Fibroblast of lung (primary cell): ENCODE measurements around the gene EMX2. TPM values are rescaled to one million over a fixed set of nuclear protein-coding genes. Genes with fewer than 3 reads are reported as not detected.

Source experiments
- DNase-seq, 2 donors: peaks; one replicate each; pipeline versions ENCODE4 v3.0.0 to v3.0.0-alpha.2; 2010; ENCODE audit warnings: low read depth in 2 of 2
- H2AFZ ChIP-seq: 2 replicates; pipeline ENCODE4 v1.5.1; 2012; ENCODE audit warnings: low read length, control low read depth, inconsistent platforms
- H3K27ac ChIP-seq: 2 replicates; pipeline ENCODE4 v1.5.1; 2011; ENCODE audit warnings: low read length, control low read depth; ENCODE audit not compliant: insufficient read depth
- H3K27me3 ChIP-seq: 2 replicates; pipeline ENCODE4 v1.5.1; 2011; ENCODE audit warnings: mild to moderate bottlenecking, low read length; ENCODE audit not compliant: control insufficient read depth, insufficient read depth
- H3K36me3 ChIP-seq: 2 replicates; pipeline ENCODE4 v1.5.1; 2011; ENCODE audit warnings: low read length; ENCODE audit not compliant: control insufficient read depth, insufficient read depth
- H3K4me1 ChIP-seq: 2 replicates; pipeline ENCODE4 v1.5.1; 2011; ENCODE audit warnings: low read length; ENCODE audit not compliant: control insufficient read depth, insufficient read depth; ENCODE audit errors: extremely low read depth
- H3K4me2 ChIP-seq: 2 replicates; pipeline ENCODE4 v1.5.1; 2011; ENCODE audit warnings: low read length, control low read depth; ENCODE audit not compliant: insufficient read depth; ENCODE audit errors: extremely low read depth
- H3K4me3 ChIP-seq, 4 experiments: fragments of 200-600 bp in 1 of 4; sonication (generic) in 1 of 4; replicated peaks in 1 of 4; 2 replicates each; pipeline ENCODE4 v1.5.1; 2011 to 2016; ENCODE audit warnings: low read length in 4 of 4, low read depth in 3 of 4, mild to moderate bottlenecking in 3 of 4, control low read depth in 2 of 4, inconsistent platforms in 1 of 4, mixed read lengths in 1 of 4; ENCODE audit not compliant: insufficient read depth in 1 of 4; ENCODE audit errors: control extremely low read depth in 1 of 4
- H3K79me2 ChIP-seq: 2 replicates; pipeline ENCODE4 v1.5.1; 2012; ENCODE audit warnings: mild to moderate bottlenecking, low read length, inconsistent platforms; ENCODE audit not compliant: control insufficient read depth, insufficient read depth
- H3K9ac ChIP-seq: 2 replicates; pipeline ENCODE4 v1.5.1; 2011; ENCODE audit warnings: mild to moderate bottlenecking, low read length, control low read depth; ENCODE audit not compliant: insufficient read depth
- H3K9me3 ChIP-seq: 2 replicates; pipeline ENCODE4 v1.5.1; 2012; ENCODE audit warnings: low read depth, low read length; ENCODE audit not compliant: control insufficient read depth, insufficient read depth
- H4K20me1 ChIP-seq: 2 replicates; pipeline ENCODE4 v1.5.1; 2011; ENCODE audit warnings: low read length; ENCODE audit not compliant: control insufficient read depth, insufficient read depth; ENCODE audit errors: extremely low read depth
- EZH2 ChIP-seq: IDR thresholded peaks from 2 replicates; pipeline ENCODE4 v1.5.1; 2012; ENCODE audit warnings: low read length, control low read depth, mild to moderate bottlenecking; ENCODE audit errors: missing control alignments
- polyA plus RNA-seq, 2 donors: library from polyadenylated mRNA; depleted of rRNA in 1 of 2; stranded (reverse) in 1 of 2; unstranded in 1 of 2; fragments of >200 nt; gene quantifications; 2 replicates each; pipeline ENCODE4 v1.2.1, GENCODE V29; 2011 to 2012; ENCODE audit warnings: missing spikeins in 1 of 2
- total RNA-seq: library from RNA; depleted of rRNA; stranded (reverse); fragments of >200 nt; gene quantifications from 2 replicates; pipeline ENCODE4 v1.2.1, GENCODE V29; 2014
- TF ChIP-seq, protein P1 (sequence below), 2 donors: IDR thresholded peaks in 1 of 2; conservative IDR thresholded peaks in 1 of 2; 1 replicate in 1 of 2; 2 replicates in 1 of 2; pipeline ENCODE4 v1.5.1; 2011 to 2012; ENCODE audit warnings: low read length in 2 of 2, control low read depth in 1 of 2, inconsistent platforms in 1 of 2, low read depth in 1 of 2, mild to moderate bottlenecking in 1 of 2

The EMX2 gene
- total and polyA plus RNA-seq, 2 donors (not counting 1 experiment from before 2014, with no cell fraction given): not detected

DNA sequence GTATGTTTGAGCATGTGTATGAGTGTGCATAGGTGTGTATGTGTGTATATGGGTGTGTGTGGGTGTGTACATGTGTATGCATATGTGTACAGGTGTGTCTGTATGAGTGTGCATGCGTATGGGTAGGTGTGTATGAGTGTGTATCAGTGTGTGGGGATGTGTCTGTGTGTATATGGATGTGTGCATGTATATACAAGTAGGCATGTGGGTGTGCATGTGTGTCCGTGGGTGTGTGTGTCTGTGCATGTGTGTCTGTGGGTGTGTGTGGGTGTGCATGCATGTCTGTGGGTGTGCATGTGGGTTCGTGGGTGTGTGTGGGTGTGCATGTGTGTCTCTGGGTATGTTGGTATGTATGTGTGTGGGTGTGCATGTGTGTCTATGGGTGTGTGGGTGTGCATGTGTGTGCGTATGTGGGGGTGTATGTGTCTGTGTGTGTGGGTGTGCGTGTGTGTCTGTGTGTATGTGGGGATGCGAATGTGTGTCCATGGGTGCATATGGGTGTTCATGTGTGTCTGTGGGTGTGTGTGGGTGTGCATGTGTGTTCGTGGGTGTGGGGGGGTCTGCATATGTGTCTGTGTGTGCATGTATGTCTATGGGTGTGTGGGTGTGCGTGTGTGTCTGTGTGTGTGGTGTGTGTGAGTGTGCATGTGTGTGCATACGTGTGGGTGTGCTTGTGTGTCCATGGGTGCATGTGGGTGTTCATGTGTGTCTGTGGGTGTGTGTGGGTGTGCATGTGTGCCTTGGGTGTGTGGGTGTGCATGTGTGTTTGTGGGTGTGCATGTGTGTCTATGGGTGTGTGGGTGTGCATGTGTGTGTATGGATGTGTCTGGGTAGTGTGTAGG is 20.6 kb downstream of the EMX2 start:
- Histone ChIP-seq H3K27me3 (no peaks in the 10 kb centered on the region), H3K27ac (no peak overlapping the region), H3K36me3 (no peaks in the 10 kb centered on the region), H3K4me1 (no peaks in the 10 kb centered on the region), H3K9ac (no peak overlapping the region), H3K79me2 (no peaks in the 10 kb centered on the region), H2AFZ (no peak overlapping the region), H3K4me3 (no peak overlapping the region), H3K9me3 (no peaks in the 10 kb centered on the region), H4K20me1 (no peaks in the 10 kb centered on the region), H3K4me2 (no peak overlapping the region)
- no peak for TF ChIP-seq EZH2
- TF ChIP-seq, protein P1, sequence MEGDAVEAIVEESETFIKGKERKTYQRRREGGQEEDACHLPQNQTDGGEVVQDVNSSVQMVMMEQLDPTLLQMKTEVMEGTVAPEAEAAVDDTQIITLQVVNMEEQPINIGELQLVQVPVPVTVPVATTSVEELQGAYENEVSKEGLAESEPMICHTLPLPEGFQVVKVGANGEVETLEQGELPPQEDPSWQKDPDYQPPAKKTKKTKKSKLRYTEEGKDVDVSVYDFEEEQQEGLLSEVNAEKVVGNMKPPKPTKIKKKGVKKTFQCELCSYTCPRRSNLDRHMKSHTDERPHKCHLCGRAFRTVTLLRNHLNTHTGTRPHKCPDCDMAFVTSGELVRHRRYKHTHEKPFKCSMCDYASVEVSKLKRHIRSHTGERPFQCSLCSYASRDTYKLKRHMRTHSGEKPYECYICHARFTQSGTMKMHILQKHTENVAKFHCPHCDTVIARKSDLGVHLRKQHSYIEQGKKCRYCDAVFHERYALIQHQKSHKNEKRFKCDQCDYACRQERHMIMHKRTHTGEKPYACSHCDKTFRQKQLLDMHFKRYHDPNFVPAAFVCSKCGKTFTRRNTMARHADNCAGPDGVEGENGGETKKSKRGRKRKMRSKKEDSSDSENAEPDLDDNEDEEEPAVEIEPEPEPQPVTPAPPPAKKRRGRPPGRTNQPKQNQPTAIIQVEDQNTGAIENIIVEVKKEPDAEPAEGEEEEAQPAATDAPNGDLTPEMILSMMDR (conservative IDR thresholded peaks at IDR 0.05 in 1 of 2, IDR thresholded peaks at IDR 0.05 in 1 of 2; ENCODE audit: low read depth in 1 of 2, low read length in 2 of 2): no peak
- no peak for DNase-seq

DNA sequence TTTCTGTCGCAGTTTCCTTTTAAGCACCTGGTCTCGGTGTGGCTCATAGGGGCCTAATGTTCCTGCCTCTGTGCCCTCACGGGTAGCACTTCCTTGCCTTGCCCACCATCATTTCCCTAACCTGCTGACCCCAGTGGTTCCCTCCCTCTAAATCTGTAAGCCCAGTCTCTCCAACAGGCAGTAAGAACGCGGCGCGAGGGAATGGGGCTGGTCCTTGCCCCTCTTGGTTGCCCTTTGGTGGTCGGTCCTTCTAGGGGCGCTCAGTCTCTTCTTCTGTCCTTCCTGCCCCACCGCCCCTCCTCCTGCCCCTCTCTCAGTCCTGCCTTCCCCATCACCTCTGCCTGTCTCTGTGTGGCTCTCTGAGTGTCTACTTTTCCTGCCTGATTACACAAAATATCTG is 21.2 kb downstream of the EMX2 start:
- H2AFZ ChIP-seq: no peak overlapping the region
- no peaks in the 10 kb centered on the region for H3K4me1 ChIP-seq
- H3K27me3 ChIP-seq: no peaks in the 10 kb centered on the region
- H3K27ac ChIP-seq: no peak overlapping the region
- H3K36me3 ChIP-seq: no peaks in the 10 kb centered on the region
- no peaks in the 10 kb centered on the region for H4K20me1 ChIP-seq
- H3K9me3 ChIP-seq: no peaks in the 10 kb centered on the region
- no peaks in the 10 kb centered on the region for H3K79me2 ChIP-seq
- H3K4me2 ChIP-seq: no peak overlapping the region
- no peak for DNase-seq
- no peak overlapping the region for H3K4me3 ChIP-seq
- TF ChIP-seq EZH2: no peak
- TF ChIP-seq, protein P1 (conservative IDR thresholded peaks at IDR 0.05 in 1 of 2, IDR thresholded peaks at IDR 0.05 in 1 of 2; ENCODE audit: low read depth in 1 of 2, low read length in 2 of 2): no peak
- no peak overlapping the region for H3K9ac ChIP-seq

DNA sequence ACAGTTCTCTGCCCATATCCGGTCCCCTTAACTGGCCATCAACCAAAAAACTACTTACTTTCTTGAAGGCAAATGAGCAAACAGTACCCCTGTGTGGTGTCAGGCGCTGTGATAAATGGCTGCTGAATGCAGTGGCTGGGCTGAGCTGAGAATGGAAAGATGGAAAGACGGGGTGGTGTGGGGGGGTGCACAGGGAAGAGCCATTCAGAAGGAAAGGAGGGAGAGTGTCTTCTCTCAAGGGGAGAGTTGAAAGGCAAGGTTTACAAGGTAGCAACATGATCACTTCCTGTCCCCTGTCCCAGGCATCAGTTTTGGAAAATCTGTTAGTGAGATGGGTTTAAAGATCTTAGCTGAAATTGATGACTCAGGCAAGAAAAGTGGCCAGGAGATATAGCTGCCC is 22.5 kb downstream of the EMX2 start:
- H3K4me1 ChIP-seq: no peaks in the 10 kb centered on the region
- H3K36me3 ChIP-seq: no peaks in the 10 kb centered on the region
- DNase-seq: no peak
- TF ChIP-seq, protein P1 (conservative IDR thresholded peaks at IDR 0.05 in 1 of 2, IDR thresholded peaks at IDR 0.05 in 1 of 2; ENCODE audit: low read depth in 1 of 2, low read length in 2 of 2): no peak
- no peak for TF ChIP-seq EZH2
- H3K9ac ChIP-seq: no peak overlapping the region
- H3K9me3 ChIP-seq: no peaks in the 10 kb centered on the region
- no peaks in the 10 kb centered on the region for H4K20me1 ChIP-seq
- no peaks in the 10 kb centered on the region for H3K27me3 ChIP-seq
- no peak overlapping the region for H3K4me3 ChIP-seq
- H3K79me2 ChIP-seq: no peaks in the 10 kb centered on the region
- H3K4me2 ChIP-seq: no peak overlapping the region
- no peak overlapping the region for H2AFZ ChIP-seq
- H3K27ac ChIP-seq: no peak overlapping the region
